ENCODE data around the gene VTI1A. TPM values are rescaled to one million over a fixed set of nuclear protein-coding genes. Genes with fewer than 3 reads are reported as not detected.

The VTI1A gene
- total and polyA plus RNA-seq, 7 donors = 9.9 to 31.5 (median 20.1) TPM

DNA sequence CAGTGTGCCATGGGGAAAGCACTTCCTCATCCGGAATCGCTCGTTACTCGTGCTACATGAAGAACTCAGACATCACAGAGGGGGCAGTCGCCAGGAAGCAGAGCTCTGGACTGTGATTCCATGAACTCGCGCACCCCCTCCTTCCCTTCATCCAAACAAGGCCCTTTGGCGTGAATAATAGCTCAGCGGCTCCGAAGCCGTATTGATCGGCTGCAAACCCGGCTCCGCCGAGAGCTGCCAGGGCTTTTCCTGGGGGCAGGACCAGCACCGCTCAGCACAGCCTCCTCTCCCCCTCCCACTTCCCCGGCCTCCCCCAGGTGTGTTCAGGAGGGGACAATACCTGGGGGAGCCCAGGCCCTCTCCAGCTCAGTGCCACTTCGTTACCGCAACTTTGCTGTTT is 374.0 kb downstream of the VTI1A start:
- WGBS, 3 donors = 96 to 99% (median 97%) methylated on average over 19 of the region's 19 CpGs
- no peak for ATAC-seq
- Histone ChIP-seq H3K4me3 (no peak overlapping the region), H3K9me3 (no peaks in the 10 kb centered on the region), H3K4me1 (no peaks in the 10 kb centered on the region), H3K36me3 (ENCODE audit: insufficient read depth in 1 of 2, low read depth in 1 of 2) (peaks cover 0 to 3% of the 10 kb centered on the region in 2 donors), H3K27me3 (ENCODE audit: insufficient read depth in 3 of 3, low read length in 2 of 3) (no peaks in the 10 kb centered on the region), H3K27ac (no peak overlapping the region)
- TF ChIP-seq, protein P1, sequence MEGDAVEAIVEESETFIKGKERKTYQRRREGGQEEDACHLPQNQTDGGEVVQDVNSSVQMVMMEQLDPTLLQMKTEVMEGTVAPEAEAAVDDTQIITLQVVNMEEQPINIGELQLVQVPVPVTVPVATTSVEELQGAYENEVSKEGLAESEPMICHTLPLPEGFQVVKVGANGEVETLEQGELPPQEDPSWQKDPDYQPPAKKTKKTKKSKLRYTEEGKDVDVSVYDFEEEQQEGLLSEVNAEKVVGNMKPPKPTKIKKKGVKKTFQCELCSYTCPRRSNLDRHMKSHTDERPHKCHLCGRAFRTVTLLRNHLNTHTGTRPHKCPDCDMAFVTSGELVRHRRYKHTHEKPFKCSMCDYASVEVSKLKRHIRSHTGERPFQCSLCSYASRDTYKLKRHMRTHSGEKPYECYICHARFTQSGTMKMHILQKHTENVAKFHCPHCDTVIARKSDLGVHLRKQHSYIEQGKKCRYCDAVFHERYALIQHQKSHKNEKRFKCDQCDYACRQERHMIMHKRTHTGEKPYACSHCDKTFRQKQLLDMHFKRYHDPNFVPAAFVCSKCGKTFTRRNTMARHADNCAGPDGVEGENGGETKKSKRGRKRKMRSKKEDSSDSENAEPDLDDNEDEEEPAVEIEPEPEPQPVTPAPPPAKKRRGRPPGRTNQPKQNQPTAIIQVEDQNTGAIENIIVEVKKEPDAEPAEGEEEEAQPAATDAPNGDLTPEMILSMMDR (IDR thresholded peaks at IDR 0.05) = no peak
- DNase-seq = no peak
- intact Hi-C loops (cut with DNase I) = no loop called here

DNA sequence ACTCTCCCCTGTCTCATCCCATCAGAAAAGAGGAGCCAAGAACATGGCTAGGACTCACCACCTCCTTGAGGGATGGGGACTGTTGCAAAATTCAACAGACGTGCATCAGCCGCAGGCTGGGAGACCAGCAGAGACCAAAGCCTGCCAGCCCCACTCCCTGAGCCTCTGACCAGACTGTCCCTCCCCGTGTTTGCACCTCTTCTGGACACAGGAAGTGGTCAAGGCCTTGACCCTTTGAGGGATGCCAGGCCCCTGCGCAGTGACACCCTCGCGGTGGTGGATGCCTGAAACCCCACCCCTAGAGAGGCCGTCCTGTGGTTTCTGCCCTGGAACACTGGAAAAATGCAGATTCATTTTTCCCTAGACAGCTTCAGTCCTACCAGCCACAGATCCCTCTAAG is 374.6 kb downstream of the VTI1A start:
- DNase-seq = no peak
- no peak overlapping the region for H3K4me3 ChIP-seq
- intact Hi-C loops (cut with DNase I) = no loop called here
- no peak for ATAC-seq
- TF ChIP-seq, protein P1 (IDR thresholded peaks at IDR 0.05) = no peak
- H3K27me3 ChIP-seq (ENCODE audit: insufficient read depth in 3 of 3, low read length in 2 of 3) = no peaks in the 10 kb centered on the region
- H3K9me3 ChIP-seq = no peaks in the 10 kb centered on the region
- no peaks in the 10 kb centered on the region for H3K4me1 ChIP-seq
- H3K27ac ChIP-seq = no peak overlapping the region
- 85 to 90% (median 86%) methylated on average over 7 of the region's 7 CpGs for WGBS, 3 donors
- peaks cover 0 to 3% of the 10 kb centered on the region in 2 donors for H3K36me3 ChIP-seq (ENCODE audit: insufficient read depth in 1 of 2, low read depth in 1 of 2)

DNA sequence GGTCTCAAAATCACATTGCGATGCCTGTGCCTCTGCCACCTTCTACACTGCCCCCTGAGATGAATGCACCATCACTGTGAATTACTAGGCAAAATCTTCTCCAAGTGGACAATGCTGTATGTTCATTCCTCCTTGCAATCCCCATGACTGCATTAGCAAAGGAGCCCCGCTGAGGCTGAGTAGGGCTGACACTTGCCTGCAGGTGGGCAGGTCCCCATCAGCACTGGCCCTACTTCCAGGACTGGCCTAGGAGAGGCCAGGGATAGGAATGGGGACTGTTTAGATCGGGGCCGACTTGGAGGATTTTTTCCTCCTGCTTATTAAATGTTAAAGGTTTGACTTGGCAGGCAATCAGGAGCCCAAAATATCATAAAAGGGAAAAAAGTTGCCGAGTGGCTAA is 376.0 kb downstream of the VTI1A start:
- H3K27me3 ChIP-seq (ENCODE audit: insufficient read depth in 3 of 3, low read length in 2 of 3) = no peaks in the 10 kb centered on the region
- H3K27ac ChIP-seq = no peak overlapping the region
- ATAC-seq (no peak), DNase-seq (no peak)
- no peaks in the 10 kb centered on the region for H3K9me3 ChIP-seq
- WGBS, 3 donors = 92 to 95% (median 93%) methylated on average over 5 of the region's 5 CpGs
- H3K36me3 ChIP-seq (ENCODE audit: insufficient read depth in 1 of 2, low read depth in 1 of 2) = no peaks in the 10 kb centered on the region
- H3K4me3 ChIP-seq = no peak overlapping the region
- intact Hi-C loops (cut with DNase I) = no loop called here
- TF ChIP-seq, protein P1 (IDR thresholded peaks at IDR 0.05) = no peak
- no peaks in the 10 kb centered on the region for H3K4me1 ChIP-seq

DNA sequence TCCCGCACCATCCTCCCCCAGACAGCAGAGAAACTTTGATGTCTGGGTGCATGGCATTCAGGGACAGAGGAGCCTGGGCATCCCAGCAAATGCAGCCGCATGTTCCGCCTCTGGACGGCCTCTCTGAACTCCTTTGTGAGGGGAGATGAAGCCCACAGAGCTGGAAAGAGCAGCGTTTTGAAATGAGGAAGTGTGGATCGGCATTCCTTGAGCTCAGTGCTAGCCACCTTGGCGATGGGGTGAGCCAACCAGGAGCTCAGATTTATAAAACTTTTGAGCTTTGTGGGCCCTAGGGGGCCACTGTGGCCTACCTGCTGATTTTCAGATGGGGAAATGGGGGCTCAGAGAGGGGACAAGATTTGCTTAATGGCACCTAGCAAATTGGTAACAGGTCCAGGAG is 376.6 kb downstream of the VTI1A start:
- H3K27ac ChIP-seq = no peak overlapping the region
- no peak overlapping the region for H3K4me3 ChIP-seq
- no peaks in the 10 kb centered on the region for H3K4me1 ChIP-seq
- H3K27me3 ChIP-seq (ENCODE audit: insufficient read depth in 3 of 3, low read length in 2 of 3) = no peaks in the 10 kb centered on the region
- 90 to 94% (median 93%) methylated on average over 7 of the region's 7 CpGs for WGBS, 3 donors
- no peaks in the 10 kb centered on the region for H3K9me3 ChIP-seq
- no peaks in the 10 kb centered on the region for H3K36me3 ChIP-seq (ENCODE audit: insufficient read depth in 1 of 2, low read depth in 1 of 2)
- ATAC-seq = no peak
- no peak for DNase-seq
- intact Hi-C loops (cut with DNase I) = no loop called here
- TF ChIP-seq, protein P1 (IDR thresholded peaks at IDR 0.05) = no peak

DNA sequence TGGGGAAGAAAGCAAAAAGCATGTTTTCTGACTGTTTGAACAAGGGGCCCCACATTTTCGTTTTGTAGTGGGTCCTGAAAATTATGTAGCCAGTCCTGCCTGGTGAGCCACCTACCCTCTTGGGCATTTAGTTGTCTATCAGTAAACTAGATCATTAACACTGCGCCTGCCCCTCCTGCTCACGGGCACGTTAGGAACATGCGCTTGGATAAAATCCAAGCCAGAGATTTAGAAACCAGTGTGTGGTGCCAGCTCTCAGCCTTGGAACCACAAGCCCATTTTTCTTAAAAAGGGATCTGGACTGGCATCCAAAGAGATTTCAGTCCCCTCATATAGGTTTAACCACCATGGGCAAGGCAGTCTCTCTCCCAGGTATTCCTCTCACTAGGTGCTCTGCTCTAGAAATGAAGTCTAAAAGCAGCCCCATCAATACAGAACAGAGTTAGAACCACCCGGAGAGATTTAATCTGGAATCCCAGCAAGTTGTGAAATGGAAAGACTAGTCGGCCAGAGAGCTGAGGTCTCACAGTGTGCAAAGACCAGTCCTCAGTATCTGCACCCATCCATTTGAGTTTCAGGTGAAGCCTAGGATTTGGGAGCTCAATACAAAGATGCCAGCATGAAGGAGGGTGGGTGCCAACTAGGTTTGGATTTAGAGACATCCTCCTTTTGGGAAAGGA is 379.1 kb downstream of the VTI1A start:
- intact Hi-C loops (cut with DNase I) = no loop called here

More for the DNA sequence above, 379.1 kb downstream of the VTI1A start:
- H3K9me3 ChIP-seq = no peaks in the 10 kb centered on the region
- no peak overlapping the region for H3K4me3 ChIP-seq
- TF ChIP-seq, protein P1 (IDR thresholded peaks at IDR 0.05) = no peak
- H3K36me3 ChIP-seq (ENCODE audit: insufficient read depth in 1 of 2, low read depth in 1 of 2) = no peaks in the 10 kb centered on the region
- no peak overlapping the region for H3K27ac ChIP-seq
- WGBS, 3 donors = 35 to 59% (median 41%) methylated on average over 7 of the region's 7 CpGs
- no peaks in the 10 kb centered on the region for H3K27me3 ChIP-seq (ENCODE audit: insufficient read depth in 3 of 3, low read length in 2 of 3)
- DNase-seq (no peak), ATAC-seq (no peak)
- H3K4me1 ChIP-seq = no peaks in the 10 kb centered on the region
